K562 (cell line): ENCODE data around the gene SHISA6.

Source experiments
- KLF13 ChIP-seq: fragments of 450-650 bp; IDR thresholded peaks from 2 replicates; pipeline ENCODE4 v1.6.1; 2016; ENCODE audit warnings: missing genetic modification characterization, low read depth, mild to moderate bottlenecking, missing compliant biosample characterization, moderate library complexity, borderline replicate concordance
- PHF8 ChIP-seq: fragments of 200-600 bp; sonication (generic); IDR thresholded peaks from 2 replicates; pipeline ENCODE4 v1.6.1; 2012; ENCODE audit warnings: mixed run types, mild to moderate bottlenecking, inconsistent platforms, low read length, moderate library complexity, borderline replicate concordance
- POLR2A ChIP-seq: fragments of 450-650 bp; conservative IDR thresholded peaks from 2 replicates; pipeline ENCODE4 v1.6.1; 2016
- SIN3B ChIP-seq: fragments of 450-650 bp; IDR thresholded peaks from 2 replicates; pipeline ENCODE4 v1.6.1; 2017; ENCODE audit warnings: low read depth, mild to moderate bottlenecking, moderate library complexity
- YY1 ChIP-seq, 3 experiments: IDR thresholded peaks; 2 replicates each; pipeline ENCODE4 v1.6.1; 2011; ENCODE audit warnings: low read length in 2 of 3, mild to moderate bottlenecking in 2 of 3, moderate library complexity in 2 of 3, borderline replicate concordance in 1 of 3, control low read depth in 1 of 3, low read depth in 1 of 3; ENCODE audit not compliant: insufficient read depth in 3 of 3, insufficient replicate concordance in 2 of 3, control insufficient read depth in 1 of 3, insufficient read length in 1 of 3; ENCODE audit errors: extremely low read depth in 1 of 3
- ZNF232 ChIP-seq: sonication (generic); formaldehyde crosslinking; IDR thresholded peaks from 2 replicates; pipeline ENCODE4 v1.8.0; 2022; ENCODE audit warnings: mild to moderate bottlenecking, missing genetic modification reagents
- ZNF695 ChIP-seq: fragments of 450-650 bp; formaldehyde crosslinking; IDR thresholded peaks from 2 replicates; pipeline ENCODE4 v1.4.0; 2020; ENCODE audit warnings: mild to moderate bottlenecking, moderate library complexity
- TF ChIP-seq, protein P1 (sequence below), 3 experiments: IDR thresholded peaks in 2 of 3; conservative IDR thresholded peaks in 1 of 3; 2 replicates each; pipeline ENCODE4 v1.5.1; 2011 to 2012; ENCODE audit warnings: low read length in 3 of 3, mild to moderate bottlenecking in 3 of 3, control low read depth in 2 of 3, improper control_type of control experiment in 1 of 3, inconsistent platforms in 1 of 3, low read depth in 1 of 3, mixed read lengths in 1 of 3, moderate library complexity in 1 of 3; ENCODE audit not compliant: insufficient read depth in 2 of 3

DNA sequence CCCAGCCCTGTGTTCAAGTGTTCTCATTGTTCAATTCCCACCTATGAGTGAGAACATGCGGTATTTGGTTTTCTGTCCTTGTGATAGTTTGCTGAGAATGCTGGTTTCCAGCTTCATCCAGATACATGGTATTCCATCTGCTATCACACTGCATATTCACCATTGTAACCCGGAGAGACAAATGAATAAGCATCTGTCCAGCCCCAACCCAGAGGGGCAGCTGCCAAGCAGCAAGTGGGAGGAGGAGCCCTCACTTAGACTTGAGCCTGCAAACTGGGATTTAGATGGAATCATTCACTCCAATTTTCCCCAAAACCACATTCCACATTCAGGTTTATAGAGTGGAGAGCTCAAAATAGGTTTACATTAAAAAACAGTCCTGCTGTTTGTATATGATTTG is 41.6 kb downstream of the SHISA6 start:
- TF ChIP-seq ZNF232 (CRISPR knock-in tag) (no peak), SIN3B (no peak), ZNF695 (no peak), YY1 (IDR thresholded peaks at IDR 0.05; ENCODE audit: borderline replicate concordance in 1 of 3, control insufficient read depth in 1 of 3, extremely low read depth in 1 of 3, insufficient read depth in 3 of 3, insufficient read length in 1 of 3, insufficient replicate concordance in 2 of 3, low read depth in 1 of 3, low read length in 2 of 3) (no peak), PHF8 (no peak), POLR2A (no peak), KLF13 (tag) (no peak)
- TF ChIP-seq, protein P1, sequence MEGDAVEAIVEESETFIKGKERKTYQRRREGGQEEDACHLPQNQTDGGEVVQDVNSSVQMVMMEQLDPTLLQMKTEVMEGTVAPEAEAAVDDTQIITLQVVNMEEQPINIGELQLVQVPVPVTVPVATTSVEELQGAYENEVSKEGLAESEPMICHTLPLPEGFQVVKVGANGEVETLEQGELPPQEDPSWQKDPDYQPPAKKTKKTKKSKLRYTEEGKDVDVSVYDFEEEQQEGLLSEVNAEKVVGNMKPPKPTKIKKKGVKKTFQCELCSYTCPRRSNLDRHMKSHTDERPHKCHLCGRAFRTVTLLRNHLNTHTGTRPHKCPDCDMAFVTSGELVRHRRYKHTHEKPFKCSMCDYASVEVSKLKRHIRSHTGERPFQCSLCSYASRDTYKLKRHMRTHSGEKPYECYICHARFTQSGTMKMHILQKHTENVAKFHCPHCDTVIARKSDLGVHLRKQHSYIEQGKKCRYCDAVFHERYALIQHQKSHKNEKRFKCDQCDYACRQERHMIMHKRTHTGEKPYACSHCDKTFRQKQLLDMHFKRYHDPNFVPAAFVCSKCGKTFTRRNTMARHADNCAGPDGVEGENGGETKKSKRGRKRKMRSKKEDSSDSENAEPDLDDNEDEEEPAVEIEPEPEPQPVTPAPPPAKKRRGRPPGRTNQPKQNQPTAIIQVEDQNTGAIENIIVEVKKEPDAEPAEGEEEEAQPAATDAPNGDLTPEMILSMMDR (IDR thresholded peaks at IDR 0.05 in 2 of 3, conservative IDR thresholded peaks at IDR 0.05 in 1 of 3; ENCODE audit: insufficient read depth in 2 of 3, low read depth in 1 of 3, low read length in 3 of 3): no peak
